H9 (cell line): ENCODE results near the gene LARGE1. TPM values are rescaled to one million over a fixed set of nuclear protein-coding genes. Genes with fewer than 3 reads are reported as not detected.

Experiments
- DNase-seq: peaks from one replicate; pipeline ENCODE4 v3.0.0-alpha.2; 2017
- H2AFZ ChIP-seq: one replicate; pipeline ENCODE4 v1.6.1; 2013; ENCODE audit warnings: mild to moderate bottlenecking, low read length, control low read depth, moderate library complexity
- H2AK5ac ChIP-seq: 2 replicates; pipeline ENCODE4 v1.6.1; 2013; ENCODE audit warnings: low read length, control low read depth, mixed read lengths; ENCODE audit not compliant: insufficient read length
- H2BK120ac ChIP-seq: one replicate; pipeline ENCODE4 v1.6.1; 2013; ENCODE audit warnings: low read depth, mild to moderate bottlenecking, low read length, control low read depth, inconsistent platforms; ENCODE audit not compliant: poor library complexity, severe bottlenecking
- H2BK12ac ChIP-seq: 2 replicates; pipeline ENCODE4 v1.6.1; 2013; ENCODE audit warnings: low read length, control low read depth, mixed read lengths, low read depth; ENCODE audit not compliant: insufficient read length
- H2BK15ac ChIP-seq: 2 replicates; pipeline ENCODE4 v1.6.1; 2013; ENCODE audit warnings: low read depth, low read length, control low read depth
- H2BK20ac ChIP-seq: one replicate; pipeline ENCODE4 v1.6.1; 2013; ENCODE audit warnings: low read depth, mild to moderate bottlenecking, low read length, control low read depth, inconsistent platforms; ENCODE audit not compliant: poor library complexity, severe bottlenecking
- H2BK5ac ChIP-seq: 2 replicates; pipeline ENCODE4 v1.6.1; 2013; ENCODE audit warnings: low read length, control low read depth, mixed read lengths; ENCODE audit not compliant: insufficient read length
- H3K14ac ChIP-seq: 2 replicates; pipeline ENCODE4 v1.6.1; 2013; ENCODE audit warnings: low read length, control low read depth; ENCODE audit not compliant: insufficient read depth
- H3K18ac ChIP-seq: 2 replicates; pipeline ENCODE4 v1.6.1; 2013; ENCODE audit warnings: low read depth, mild to moderate bottlenecking, mixed read lengths, low read length, control low read depth; ENCODE audit not compliant: insufficient read length
- H3K23ac ChIP-seq: 2 replicates; pipeline ENCODE4 v1.6.1; 2013; ENCODE audit warnings: low read length, control low read depth, mixed read lengths, low read depth; ENCODE audit not compliant: insufficient read length
- H3K23me2 ChIP-seq: 2 replicates; pipeline ENCODE4 v1.6.1; 2013; ENCODE audit warnings: low read depth, mild to moderate bottlenecking, mixed read lengths, low read length, control low read depth; ENCODE audit not compliant: insufficient read length, poor library complexity, severe bottlenecking
- H3K27ac ChIP-seq: 2 replicates; pipeline ENCODE4 v1.5.1; 2013; ENCODE audit warnings: low read length, control low read depth, mixed read lengths, low read depth; ENCODE audit not compliant: insufficient read length
- H3K27me3 ChIP-seq: 2 replicates; pipeline ENCODE4 v1.6.1; 2013; ENCODE audit warnings: low read length, control low read depth, inconsistent platforms; ENCODE audit not compliant: insufficient read depth
- H3K4ac ChIP-seq: 2 replicates; pipeline ENCODE4 v1.6.1; 2013; ENCODE audit warnings: low read depth, mild to moderate bottlenecking, control low read depth, inconsistent platforms, low read length, moderate library complexity
- H3K4me1 ChIP-seq: 2 replicates; pipeline ENCODE4 v1.6.1; 2013; ENCODE audit warnings: low read length, control low read depth, inconsistent platforms; ENCODE audit not compliant: insufficient read depth
- H3K4me2 ChIP-seq: 2 replicates; pipeline ENCODE4 v1.6.1; 2013; ENCODE audit warnings: low read length, control low read depth, mixed read lengths; ENCODE audit not compliant: insufficient read length, insufficient read depth
- H3K56ac ChIP-seq: 2 replicates; pipeline ENCODE4 v1.6.1; 2013; ENCODE audit warnings: low read depth, mild to moderate bottlenecking, mixed read lengths, low read length, control low read depth; ENCODE audit not compliant: insufficient read length
- H3K79me1 ChIP-seq: 2 replicates; pipeline ENCODE4 v1.6.1; 2013; ENCODE audit warnings: low read depth, mild to moderate bottlenecking, moderate library complexity, low read length, control low read depth, inconsistent platforms; ENCODE audit not compliant: insufficient read depth, poor library complexity, severe bottlenecking
- H3K79me2 ChIP-seq: 2 replicates; pipeline ENCODE4 v1.6.1; 2013; ENCODE audit warnings: low read length, control low read depth, inconsistent platforms; ENCODE audit not compliant: insufficient read depth
- H3K9ac ChIP-seq: 2 replicates; pipeline ENCODE4 v1.6.1; 2013; ENCODE audit warnings: low read length, control low read depth, mixed read lengths; ENCODE audit not compliant: insufficient read length; ENCODE audit errors: extremely low read depth
- H3K9me3 ChIP-seq: one replicate; pipeline ENCODE4 v1.6.1; 2013; ENCODE audit warnings: low read depth, low read length, inconsistent platforms; ENCODE audit not compliant: control insufficient read depth
- H3T11ph ChIP-seq: one replicate; pipeline ENCODE4 v1.6.1; 2013; ENCODE audit warnings: mild to moderate bottlenecking, low read length, control low read depth, inconsistent platforms
- H4K20me1 ChIP-seq: one replicate; pipeline ENCODE4 v1.6.1; 2013; ENCODE audit not compliant: control insufficient read depth, insufficient read length, insufficient read depth
- H4K5ac ChIP-seq: 2 replicates; pipeline ENCODE4 v1.6.1; 2013; ENCODE audit warnings: low read depth, mild to moderate bottlenecking, mixed read lengths, low read length, control low read depth; ENCODE audit not compliant: insufficient read length
- H4K8ac ChIP-seq: replicated peaks from 2 replicates; pipeline ENCODE4 v1.6.1; 2013; ENCODE audit warnings: low read length, control low read depth, mixed read lengths, low read depth; ENCODE audit not compliant: insufficient read length
- H4K91ac ChIP-seq: 2 replicates; pipeline ENCODE4 v1.6.1; 2013; ENCODE audit warnings: low read depth, mild to moderate bottlenecking, moderate library complexity, mixed read lengths, low read length, control low read depth; ENCODE audit not compliant: insufficient read length
- H3K27ac Mint-ChIP-seq, 3 experiments: 2 replicates in 2 of 3; 3 replicates in 1 of 3; pipeline ENCODE4 v1.8.0; 2020 to 2021; ENCODE audit warnings: mixed read lengths in 3 of 3, mild to moderate bottlenecking in 1 of 3, moderate library complexity in 1 of 3
- H3K27me3 Mint-ChIP-seq: 2 replicates; pipeline ENCODE4 v1.8.0; 2021; ENCODE audit warnings: low read depth, mild to moderate bottlenecking, moderate library complexity, mixed read lengths
- H3K36me3 Mint-ChIP-seq, 3 experiments: 2 replicates in 2 of 3; 3 replicates in 1 of 3; pipeline ENCODE4 v1.8.0; 2020 to 2021; ENCODE audit warnings: low read depth in 3 of 3, mixed read lengths in 3 of 3; ENCODE audit not compliant: insufficient read depth in 1 of 3
- H3K4me1 Mint-ChIP-seq, 2 experiments: 2 replicates each; pipeline ENCODE4 v1.8.0; 2020; ENCODE audit warnings: mixed read lengths in 2 of 2
- H3K4me3 Mint-ChIP-seq, 2 experiments: 2 replicates in 1 of 2; 3 replicates in 1 of 2; pipeline ENCODE4 v1.8.0; 2020 to 2021; ENCODE audit warnings: mild to moderate bottlenecking in 2 of 2, mixed read lengths in 2 of 2, moderate library complexity in 1 of 2
- H3K9me3 Mint-ChIP-seq, 2 experiments: 2 replicates in 1 of 2; 3 replicates in 1 of 2; pipeline ENCODE4 v1.8.0; 2020; ENCODE audit warnings: mild to moderate bottlenecking in 2 of 2, mixed read lengths in 2 of 2, moderate library complexity in 1 of 2
- CTCF ChIP-seq: fragments of 200-600 bp; sonication (generic); conservative IDR thresholded peaks from 3 replicates; pipeline ENCODE4 v1.8.0; 2021; ENCODE audit warnings: antibody characterized with exemption, mild to moderate bottlenecking
- WGBS: extraction: QIAGEN DNeasy Blood & Tissue Kit; methylation state at CpG from one replicate; pipeline ENCODE4 v1.1.7; 2013; ENCODE audit warnings: missing lambda C conversion rate, low lambda C conversion rate, mixed read lengths; ENCODE audit not compliant: insufficient read length; ENCODE audit errors: extremely low coverage; 5-methylcytosine and 5-hydroxymethylcytosine counted together
- total RNA-seq: library from RNA; stranded (reverse); gene quantifications from 2 replicates; pipeline ENCODE4 v1.2.1, GENCODE V29; 2021

Gene LARGE1
- total RNA-seq, 1 experiment from 2014 or later: 43.5 TPM

GRCh38 chr22:33564683-33565082, 355.6 kb downstream of the LARGE1 start:
- Mint-ChIP-seq H3K9me3 (no peaks in the 10 kb centered on the region), H3K4me3 (no peak overlapping the region), H3K27me3 (no peaks in the 10 kb centered on the region), H3K27ac (no peak overlapping the region), H3K36me3 (peaks cover 3 to 18% (median 7%) of the 10 kb centered on the region in 3 experiments), H3K4me1 (peaks cover 22% of the 10 kb centered on the region in 2 experiments)
- H3K14ac ChIP-seq: no peak overlapping the region
- H3K56ac ChIP-seq: no peak overlapping the region
- no peaks in the 10 kb centered on the region for H3K79me2 ChIP-seq
- H4K8ac ChIP-seq: no peak overlapping the region
- H3K9me3 ChIP-seq: no peaks in the 10 kb centered on the region
- no peak overlapping the region for H2BK12ac ChIP-seq
- no peaks in the 10 kb centered on the region for H3K27me3 ChIP-seq
- no peak overlapping the region for H3K4ac ChIP-seq
- TF ChIP-seq CTCF: no peak
- H4K91ac ChIP-seq: no peak overlapping the region
- H2AFZ ChIP-seq: no peak overlapping the region
- H2BK120ac ChIP-seq: no peak overlapping the region
- no peak overlapping the region for H3K18ac ChIP-seq
- H3K9ac ChIP-seq: no peak overlapping the region
- no peak overlapping the region for H3K4me2 ChIP-seq
- WGBS: no CpG with 5 or more reads among the region's 6 CpGs
- peaks cover 2% of the 10 kb centered on the region; the same call in 1 of the 2 replicates for H3K4me1 ChIP-seq
- no peak overlapping the region for H2BK20ac ChIP-seq
- H3K23ac ChIP-seq: no peak overlapping the region
- H3K79me1 ChIP-seq: no peaks in the 10 kb centered on the region
- no peak overlapping the region for H3T11ph ChIP-seq
- no peak overlapping the region for H4K5ac ChIP-seq
- H3K27ac ChIP-seq: no peak overlapping the region
- no peaks in the 10 kb centered on the region for H4K20me1 ChIP-seq
- no peak for DNase-seq
- H2BK15ac ChIP-seq: no peak overlapping the region
- no peak overlapping the region for H2BK5ac ChIP-seq
- no peaks in the 10 kb centered on the region for H3K23me2 ChIP-seq
- H2AK5ac ChIP-seq: no peak overlapping the region
